Measurements from ENCODE around the gene NEK7.

- no peak for TF ChIP-seq YY1 (IDR thresholded peaks at IDR 0.05; ENCODE audit: low read depth, low read length)
- TF ChIP-seq ATF2 (IDR thresholded peaks at IDR 0.05; ENCODE audit: low read length): no peak
- TF ChIP-seq CTCF (IDR thresholded peaks at IDR 0.05; ENCODE audit: control extremely low read depth in 1 of 3, insufficient read depth in 1 of 3, low read depth in 1 of 3, low read length in 3 of 3): no peak
- no peak for TF ChIP-seq CEBPB (IDR thresholded peaks at IDR 0.05; ENCODE audit: low read depth, low read length)
- no peak for TF ChIP-seq POLR2A (IDR thresholded peaks at IDR 0.05; ENCODE audit: control extremely low read depth in 1 of 2, low read depth in 2 of 2, low read length in 2 of 2)
- TF ChIP-seq KDM1A (IDR thresholded peaks at IDR 0.05; ENCODE audit: borderline replicate concordance, low read length): no peak
- TF ChIP-seq EP300 (IDR thresholded peaks at IDR 0.05; ENCODE audit: borderline replicate concordance in 1 of 2, low read depth in 2 of 2, low read length in 2 of 2): no peak
- no peak for TF ChIP-seq TAF7 (optimal IDR thresholded peaks at IDR 0.05; ENCODE audit: borderline replicate concordance, low read depth, low read length)
- no peak for TF ChIP-seq JUN (IDR thresholded peaks at IDR 0.05; ENCODE audit: low read depth, low read length)
Observed at GRCh38 chr1:198124673-198125072, 32.1 kb upstream of the NEK7 start.

All from H1 (cell line).